Mononuclear cell (primary cell): ENCODE data around the gene PPM1L. TPM values are rescaled to one million over a fixed set of nuclear protein-coding genes. Genes with fewer than 3 reads are reported as not detected.
"Not testable (repeated sequence)": the region's sequence is repeated elsewhere in the genome, so short reads cannot be mapped to it uniquely, and the experiment has no call there.

Experiments
- H3K27me3 ChIP-seq: 2 replicates; pipeline ENCODE4 v1.6.0; 2011; ENCODE audit warnings: low read length, control low read depth; ENCODE audit not compliant: insufficient read depth
- H3K4me1 ChIP-seq: 2 replicates; pipeline ENCODE4 v1.5.1; 2011; ENCODE audit warnings: mild to moderate bottlenecking, low read length, control low read depth; ENCODE audit not compliant: insufficient read depth
- H3K4me3 ChIP-seq: 2 replicates; pipeline ENCODE4 v1.5.1; 2011; ENCODE audit warnings: mild to moderate bottlenecking, low read length, moderate library complexity
- H3K9me3 ChIP-seq: 2 replicates; pipeline ENCODE4 v1.5.1; 2011; ENCODE audit warnings: low read depth, mild to moderate bottlenecking, control low read depth, low read length
- total RNA-seq: library from RNA; depleted of rRNA; stranded (reverse); fragments of >200 nt; gene quantifications from one replicate; pipeline ENCODE4 v1.2.3, GENCODE V29; 2012

The PPM1L gene
- total RNA-seq, 1 donor, result 14.5 TPM

GRCh38 chr3:160980740-160981139 lies 224.7 kb downstream of the PPM1L start:
- Histone ChIP-seq H3K4me1 (peaks cover 52% of the 10 kb centered on the region), H3K9me3 (no peaks in the 10 kb centered on the region), H3K4me3 (no peak overlapping the region), H3K27me3 (no peaks in the 10 kb centered on the region)

GRCh38 chr3:160981217-160981938 lies 225.3 kb downstream of the PPM1L start:
- H3K9me3 ChIP-seq, result no peaks in the 10 kb centered on the region
- H3K4me1 ChIP-seq, result peaks cover 56% of the 10 kb centered on the region
- no peaks in the 10 kb centered on the region for H3K27me3 ChIP-seq
- H3K4me3 ChIP-seq, result no peak overlapping the region

- H3K4me3 ChIP-seq, result no peak overlapping the region
- peaks cover 58% of the 10 kb centered on the region for H3K4me1 ChIP-seq
Measured at GRCh38 chr3:160982491-160982890, 226.5 kb downstream of the PPM1L start.

GRCh38 chr3:160983900-160984299 lies 227.9 kb downstream of the PPM1L start:
- H3K9me3 ChIP-seq, H3K4me3 ChIP-seq, H3K27me3 ChIP-seq: not testable (repeated sequence)
- H3K4me1 ChIP-seq, result peaks cover 48% of the 10 kb centered on the region

More at GRCh38 chr3:160982491-160982890, 226.5 kb downstream of the PPM1L start:
- H3K9me3 ChIP-seq, result no peaks in the 10 kb centered on the region
- H3K27me3 ChIP-seq, result no peaks in the 10 kb centered on the region

GRCh38 chr3:160986069-160986468 lies 230.0 kb downstream of the PPM1L start:
- Histone ChIP-seq H3K4me3 (no peak overlapping the region), H3K4me1 (peaks cover 29% of the 10 kb centered on the region), H3K9me3 (no peaks in the 10 kb centered on the region), H3K27me3 (no peaks in the 10 kb centered on the region)

GRCh38 chr3:160987982-160988964 lies 232.2 kb downstream of the PPM1L start:
- Histone ChIP-seq H3K9me3 (no peaks in the 10 kb centered on the region), H3K27me3 (no peaks in the 10 kb centered on the region), H3K4me1 (peaks cover 7% of the 10 kb centered on the region), H3K4me3 (no peak overlapping the region)

GRCh38 chr3:160990446-160990845 lies 234.4 kb downstream of the PPM1L start:
- no peak overlapping the region for H3K4me3 ChIP-seq
- H3K27me3 ChIP-seq, result no peaks in the 10 kb centered on the region
- peaks cover 7% of the 10 kb centered on the region for H3K4me1 ChIP-seq
- H3K9me3 ChIP-seq, result no peaks in the 10 kb centered on the region

- Histone ChIP-seq H3K4me1 (no peaks in the 10 kb centered on the region), H3K4me3 (no peak overlapping the region), H3K9me3 (no peaks in the 10 kb centered on the region), H3K27me3 (no peaks in the 10 kb centered on the region)
Measured at GRCh38 chr3:160992712-160993111, 236.7 kb downstream of the PPM1L start.

GRCh38 chr3:160996811-160997210 lies 240.8 kb downstream of the PPM1L start:
- Histone ChIP-seq H3K4me1 (no peaks in the 10 kb centered on the region), H3K4me3 (no peak overlapping the region)

GRCh38 chr3:160998581-160998980 lies 242.6 kb downstream of the PPM1L start:
- H3K27me3 ChIP-seq, result no peaks in the 10 kb centered on the region
- H3K9me3 ChIP-seq, result no peaks in the 10 kb centered on the region
- no peaks in the 10 kb centered on the region for H3K4me1 ChIP-seq
- no peak overlapping the region for H3K4me3 ChIP-seq

More at GRCh38 chr3:160996811-160997210, 240.8 kb downstream of the PPM1L start:
- Histone ChIP-seq H3K27me3 (no peaks in the 10 kb centered on the region), H3K9me3 (no peaks in the 10 kb centered on the region)

- H3K27me3 ChIP-seq, result no peaks in the 10 kb centered on the region
- H3K4me1 ChIP-seq, result no peaks in the 10 kb centered on the region
- H3K4me3 ChIP-seq, result no peak overlapping the region
- no peaks in the 10 kb centered on the region for H3K9me3 ChIP-seq
Measured at GRCh38 chr3:160999274-160999673, 243.2 kb downstream of the PPM1L start.

GRCh38 chr3:161008086-161008485 lies 252.1 kb downstream of the PPM1L start:
- Histone ChIP-seq H3K4me1 (no peaks in the 10 kb centered on the region), H3K9me3 (no peaks in the 10 kb centered on the region), H3K4me3 (no peak overlapping the region), H3K27me3 (no peaks in the 10 kb centered on the region)

GRCh38 chr3:161010151-161010550 lies 254.1 kb downstream of the PPM1L start:
- not testable (repeated sequence) for H3K9me3 ChIP-seq, H3K27me3 ChIP-seq, H3K4me3 ChIP-seq, H3K4me1 ChIP-seq

GRCh38 chr3:161014843-161015749 lies 259.1 kb downstream of the PPM1L start:
- Histone ChIP-seq H3K9me3 (no peaks in the 10 kb centered on the region), H3K4me3 (no peak overlapping the region), H3K4me1 (no peaks in the 10 kb centered on the region), H3K27me3 (no peaks in the 10 kb centered on the region)
